Measurements from ENCODE around the gene FHIT.
"Not testable (repeated sequence)": the region's sequence is repeated elsewhere in the genome, so short reads cannot be mapped to it uniquely, and the experiment has no call there.

FHIT gene

DNA sequence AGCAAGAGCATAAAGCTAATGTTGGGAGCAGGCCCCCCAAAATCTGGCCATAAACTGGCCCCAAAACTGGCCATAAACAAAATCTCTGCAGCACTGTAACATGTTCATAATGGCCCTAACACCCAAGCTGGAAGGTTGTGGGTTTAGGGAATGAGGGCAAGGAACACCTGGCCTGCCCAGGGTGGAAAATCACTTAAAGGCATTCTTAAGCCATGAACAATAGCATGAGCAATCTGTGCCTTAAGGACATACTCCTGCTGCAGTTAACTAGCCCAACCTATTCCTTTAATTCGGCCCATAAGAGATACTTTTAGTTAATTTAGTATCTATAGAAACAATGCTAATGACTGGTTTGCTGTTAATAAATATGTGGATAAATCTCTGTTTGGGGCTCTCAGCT, 264.1 kb downstream of the FHIT start:
- H3K4me1 ChIP-seq (ENCODE audit: control insufficient read depth, insufficient read depth, low read length); H3K9ac ChIP-seq (ENCODE audit: low read length); DNase-seq (ENCODE audit: low read depth); H3K4me3 ChIP-seq (ENCODE audit: low read length); H3K36me3 ChIP-seq (ENCODE audit: control insufficient read depth, insufficient read depth, low read length, severe bottlenecking); H3K27me3 ChIP-seq (replicated peaks; ENCODE audit: control insufficient read depth, insufficient read depth, low read length): not testable (repeated sequence)
- peaks cover 13% of the 10 kb centered on the region for H3K9me3 ChIP-seq (ENCODE audit: control insufficient read depth, low read length)

- Histone ChIP-seq H3K27me3 (replicated peaks; ENCODE audit: control insufficient read depth, insufficient read depth, low read length) (no peaks in the 10 kb centered on the region), H3K9me3 (ENCODE audit: control insufficient read depth, low read length) (peaks cover 13% of the 10 kb centered on the region), H3K4me1 (ENCODE audit: control insufficient read depth, insufficient read depth, low read length) (no peaks in the 10 kb centered on the region), H3K9ac (ENCODE audit: low read length) (no peak overlapping the region), H3K36me3 (ENCODE audit: control insufficient read depth, insufficient read depth, low read length, severe bottlenecking) (no peaks in the 10 kb centered on the region), H3K4me3 (ENCODE audit: low read length) (no peak overlapping the region)
- DNase-seq (ENCODE audit: low read depth): no peak
These were observed 264.7 kb downstream of the FHIT start for GRCh38 chr3:60986552-60986951.

- Histone ChIP-seq H3K36me3 (ENCODE audit: control insufficient read depth, insufficient read depth, low read length, severe bottlenecking) (no peaks in the 10 kb centered on the region), H3K9me3 (ENCODE audit: control insufficient read depth, low read length) (peaks cover 13% of the 10 kb centered on the region), H3K4me1 (ENCODE audit: control insufficient read depth, insufficient read depth, low read length) (no peaks in the 10 kb centered on the region), H3K4me3 (ENCODE audit: low read length) (no peak overlapping the region), H3K9ac (ENCODE audit: low read length) (no peak overlapping the region), H3K27me3 (replicated peaks; ENCODE audit: control insufficient read depth, insufficient read depth, low read length) (no peaks in the 10 kb centered on the region)
- DNase-seq (ENCODE audit: low read depth): no peak
These were observed 267.3 kb downstream of the FHIT start for GRCh38 chr3:60983906-60984305.

- no peak for DNase-seq (ENCODE audit: low read depth)
These were observed 270.9 kb downstream of the FHIT start for GRCh38 chr3:60980342-60980692.

GRCh38 chr3:60979461-60980341, 271.6 kb downstream of the FHIT start:
- H3K9ac ChIP-seq (ENCODE audit: low read length): no peak overlapping the region
- H3K4me1 ChIP-seq (ENCODE audit: control insufficient read depth, insufficient read depth, low read length): no peaks in the 10 kb centered on the region
- H3K27me3 ChIP-seq (replicated peaks; ENCODE audit: control insufficient read depth, insufficient read depth, low read length): no peaks in the 10 kb centered on the region
- H3K4me3 ChIP-seq (ENCODE audit: low read length): no peak overlapping the region
- no peak for DNase-seq (ENCODE audit: low read depth)
- peaks cover 13% of the 10 kb centered on the region for H3K9me3 ChIP-seq (ENCODE audit: control insufficient read depth, low read length)
- no peaks in the 10 kb centered on the region for H3K36me3 ChIP-seq (ENCODE audit: control insufficient read depth, insufficient read depth, low read length, severe bottlenecking)

More at GRCh38 chr3:60980342-60980692, 270.9 kb downstream of the FHIT start:
- Histone ChIP-seq H3K4me1 (ENCODE audit: control insufficient read depth, insufficient read depth, low read length) (no peaks in the 10 kb centered on the region), H3K9me3 (ENCODE audit: control insufficient read depth, low read length) (peaks cover 13% of the 10 kb centered on the region), H3K27me3 (replicated peaks; ENCODE audit: control insufficient read depth, insufficient read depth, low read length) (no peaks in the 10 kb centered on the region), H3K4me3 (ENCODE audit: low read length) (no peak overlapping the region), H3K36me3 (ENCODE audit: control insufficient read depth, insufficient read depth, low read length, severe bottlenecking) (no peaks in the 10 kb centered on the region), H3K9ac (ENCODE audit: low read length) (no peak overlapping the region)

GRCh38 chr3:60973321-60973720, 277.9 kb downstream of the FHIT start:
- no peak overlapping the region for H3K4me3 ChIP-seq (ENCODE audit: low read length)
- no peak for DNase-seq (ENCODE audit: low read depth)
- H3K9ac ChIP-seq (ENCODE audit: low read length): no peak overlapping the region

DNA sequence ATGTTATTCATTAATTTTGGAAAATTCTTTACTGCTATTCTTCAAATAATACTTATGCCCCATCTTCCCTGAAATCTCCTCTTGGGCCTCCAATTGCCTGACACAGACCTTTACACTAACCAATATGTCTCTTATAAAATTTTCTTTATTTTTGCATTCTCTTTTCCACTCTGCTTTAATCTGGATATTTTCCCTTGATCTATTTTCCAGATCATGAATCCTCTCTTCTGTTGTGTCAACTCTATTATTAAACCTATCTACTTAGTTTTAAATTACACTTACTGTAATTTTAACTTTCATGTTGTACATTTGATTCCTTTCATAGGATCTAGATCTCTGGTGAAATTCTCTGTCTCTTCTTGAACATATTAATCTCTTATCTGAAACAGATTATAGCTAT, 278.7 kb downstream of the FHIT start:
- H3K36me3 ChIP-seq (ENCODE audit: control insufficient read depth, insufficient read depth, low read length, severe bottlenecking): no peaks in the 10 kb centered on the region
- peaks cover 33% of the 10 kb centered on the region for H3K9me3 ChIP-seq (ENCODE audit: control insufficient read depth, low read length)
- no peak overlapping the region for H3K9ac ChIP-seq (ENCODE audit: low read length)
- DNase-seq (ENCODE audit: low read depth): no peak
- no peaks in the 10 kb centered on the region for H3K27me3 ChIP-seq (replicated peaks; ENCODE audit: control insufficient read depth, insufficient read depth, low read length)
- no peak overlapping the region for H3K4me3 ChIP-seq (ENCODE audit: low read length)
- no peaks in the 10 kb centered on the region for H3K4me1 ChIP-seq (ENCODE audit: control insufficient read depth, insufficient read depth, low read length)

More at GRCh38 chr3:60973321-60973720, 277.9 kb downstream of the FHIT start:
- peaks cover 33% of the 10 kb centered on the region for H3K9me3 ChIP-seq (ENCODE audit: control insufficient read depth, low read length)
- no peaks in the 10 kb centered on the region for H3K27me3 ChIP-seq (replicated peaks; ENCODE audit: control insufficient read depth, insufficient read depth, low read length)
- H3K4me1 ChIP-seq (ENCODE audit: control insufficient read depth, insufficient read depth, low read length): no peaks in the 10 kb centered on the region
- H3K36me3 ChIP-seq (ENCODE audit: control insufficient read depth, insufficient read depth, low read length, severe bottlenecking): no peaks in the 10 kb centered on the region

DNA sequence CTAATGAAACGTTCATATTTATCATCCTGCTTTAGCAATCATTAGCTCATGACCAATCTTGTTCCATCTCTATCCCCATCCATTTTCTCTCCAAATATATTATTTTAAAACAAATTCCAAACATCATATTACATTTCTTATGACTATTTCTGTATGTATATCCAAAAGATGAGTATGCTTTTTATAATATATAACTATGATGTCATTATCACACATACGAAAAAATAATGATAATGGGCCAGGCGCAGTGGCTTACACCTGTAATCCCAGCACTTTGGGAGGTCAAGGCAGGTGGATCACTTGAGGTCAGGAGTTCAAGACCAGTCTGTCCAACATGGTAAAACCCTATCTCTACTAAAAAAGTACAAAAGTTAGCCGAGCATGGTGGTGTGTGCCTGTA, 280.4 kb downstream of the FHIT start:
- Histone ChIP-seq H3K9ac (ENCODE audit: low read length) (no peak overlapping the region), H3K9me3 (ENCODE audit: control insufficient read depth, low read length) (peaks cover 33% of the 10 kb centered on the region), H3K36me3 (ENCODE audit: control insufficient read depth, insufficient read depth, low read length, severe bottlenecking) (no peaks in the 10 kb centered on the region), H3K27me3 (replicated peaks; ENCODE audit: control insufficient read depth, insufficient read depth, low read length) (no peaks in the 10 kb centered on the region), H3K4me3 (ENCODE audit: low read length) (no peak overlapping the region), H3K4me1 (ENCODE audit: control insufficient read depth, insufficient read depth, low read length) (no peaks in the 10 kb centered on the region)
- DNase-seq (ENCODE audit: low read depth): no peak

GRCh38 chr3:60967141-60967540, 284.1 kb downstream of the FHIT start:
- Histone ChIP-seq H3K36me3 (ENCODE audit: control insufficient read depth, insufficient read depth, low read length, severe bottlenecking) (no peaks in the 10 kb centered on the region), H3K27me3 (replicated peaks; ENCODE audit: control insufficient read depth, insufficient read depth, low read length) (no peaks in the 10 kb centered on the region), H3K4me1 (ENCODE audit: control insufficient read depth, insufficient read depth, low read length) (no peaks in the 10 kb centered on the region), H3K4me3 (ENCODE audit: low read length) (no peak overlapping the region), H3K9ac (ENCODE audit: low read length) (no peak overlapping the region), H3K9me3 (ENCODE audit: control insufficient read depth, low read length) (peaks cover 12% of the 10 kb centered on the region)
- no peak for DNase-seq (ENCODE audit: low read depth)

DNA sequence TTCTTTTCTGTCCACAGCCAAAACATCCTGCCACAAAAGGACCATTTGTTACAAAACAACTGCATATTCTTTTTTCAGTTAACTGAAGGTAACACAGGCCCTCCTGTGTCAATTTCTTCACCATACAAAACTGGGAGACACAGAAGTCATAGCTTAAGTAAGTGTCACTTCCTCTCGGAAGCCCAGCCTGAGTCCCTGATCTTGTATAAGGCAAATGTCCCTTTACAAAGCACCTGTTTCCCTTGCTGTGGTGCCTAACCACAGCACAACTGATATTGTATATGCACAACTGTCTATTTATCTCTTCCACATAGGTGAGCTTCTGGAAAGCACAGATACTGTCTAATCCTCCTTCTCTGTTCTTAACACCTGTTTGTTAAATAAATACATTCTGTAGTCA, 293.7 kb downstream of the FHIT start:
- no peaks in the 10 kb centered on the region for H3K27me3 ChIP-seq (replicated peaks; ENCODE audit: control insufficient read depth, insufficient read depth, low read length)
- H3K4me3 ChIP-seq (ENCODE audit: low read length): no peak overlapping the region
- no peaks in the 10 kb centered on the region for H3K36me3 ChIP-seq (ENCODE audit: control insufficient read depth, insufficient read depth, low read length, severe bottlenecking)
- peaks cover 14% of the 10 kb centered on the region for H3K4me1 ChIP-seq (ENCODE audit: control insufficient read depth, insufficient read depth, low read length)
- H3K9me3 ChIP-seq (ENCODE audit: control insufficient read depth, low read length): no peaks in the 10 kb centered on the region
- H3K9ac ChIP-seq (ENCODE audit: low read length): no peak overlapping the region
- no peak for DNase-seq (ENCODE audit: low read depth)

GRCh38 chr3:60956729-60957128, 294.5 kb downstream of the FHIT start:
- peaks cover 14% of the 10 kb centered on the region for H3K4me1 ChIP-seq (ENCODE audit: control insufficient read depth, insufficient read depth, low read length)
- no peaks in the 10 kb centered on the region for H3K27me3 ChIP-seq (replicated peaks; ENCODE audit: control insufficient read depth, insufficient read depth, low read length)
- H3K9me3 ChIP-seq (ENCODE audit: control insufficient read depth, low read length): no peaks in the 10 kb centered on the region
- no peak for DNase-seq (ENCODE audit: low read depth)
- H3K4me3 ChIP-seq (ENCODE audit: low read length): no peak overlapping the region
- H3K9ac ChIP-seq (ENCODE audit: low read length): no peak overlapping the region
- H3K36me3 ChIP-seq (ENCODE audit: control insufficient read depth, insufficient read depth, low read length, severe bottlenecking): no peaks in the 10 kb centered on the region

- no peak for DNase-seq (ENCODE audit: low read depth)
- H3K36me3 ChIP-seq (ENCODE audit: control insufficient read depth, insufficient read depth, low read length, severe bottlenecking): no peaks in the 10 kb centered on the region
- peaks cover 14% of the 10 kb centered on the region for H3K4me1 ChIP-seq (ENCODE audit: control insufficient read depth, insufficient read depth, low read length)
- H3K9ac ChIP-seq (ENCODE audit: low read length): no peak overlapping the region
- H3K4me3 ChIP-seq (ENCODE audit: low read length): no peak overlapping the region
- no peaks in the 10 kb centered on the region for H3K27me3 ChIP-seq (replicated peaks; ENCODE audit: control insufficient read depth, insufficient read depth, low read length)
- no peaks in the 10 kb centered on the region for H3K9me3 ChIP-seq (ENCODE audit: control insufficient read depth, low read length)
These were observed 296.2 kb downstream of the FHIT start for GRCh38 chr3:60955034-60955433.
